Activated CD4-positive, alpha-beta T cell treated with anti-CD3 and anti-CD28 coated beads, Interleukin-2, amount 50 U/mL, for 16 hours (primary cell): ENCODE data around the gene PDSS2.

ENCODE experiments used
- DNase-seq: peaks from one replicate; pipeline ENCODE4 v3.0.0-alpha.2; 2020

Gene PDSS2

GRCh38 chr6:107114926-107115694, 344.3 kb downstream of the PDSS2 start, which contains the start of gene BEND3:
Gene BEND3, minus strand, starts transcription at chr6:107115515. Its CDS starts 16,230 bp downstream, at chr6:107099285.
- DNase-seq = peak; percentile 23

GRCh38 chr6:107114213-107114925, 345.0 kb downstream of the PDSS2 start:
- peak; percentile 79 for DNase-seq

- DNase-seq = no peak
These were observed 349.2 kb downstream of the PDSS2 start for GRCh38 chr6:107110200-107110599.

- no peak for DNase-seq
These were observed 351.0 kb downstream of the PDSS2 start for GRCh38 chr6:107108201-107108890.

DNA sequence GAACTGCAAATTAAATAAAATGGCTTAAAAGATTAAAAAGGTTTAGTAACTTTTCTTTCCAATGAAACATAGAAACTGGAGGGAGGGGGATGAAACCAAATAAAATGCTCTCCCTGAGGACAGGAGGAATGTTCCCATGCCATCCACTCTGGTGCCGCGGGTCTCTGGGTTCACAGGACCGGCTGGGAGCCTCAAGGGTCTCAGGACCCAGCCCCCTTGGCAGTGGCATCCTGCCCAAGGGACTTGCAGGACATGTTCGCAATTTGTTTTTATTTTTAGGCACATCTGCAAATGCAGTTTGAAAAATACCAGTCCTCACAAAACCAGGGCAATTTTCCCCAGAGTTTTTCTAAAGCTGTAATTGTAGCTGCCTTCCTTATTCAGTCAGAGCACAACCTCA, 351.6 kb downstream of the PDSS2 start:
- DNase-seq = no peak

- DNase-seq = no peak
These were observed 353.2 kb downstream of the PDSS2 start for GRCh38 chr6:107106165-107106564.

DNA sequence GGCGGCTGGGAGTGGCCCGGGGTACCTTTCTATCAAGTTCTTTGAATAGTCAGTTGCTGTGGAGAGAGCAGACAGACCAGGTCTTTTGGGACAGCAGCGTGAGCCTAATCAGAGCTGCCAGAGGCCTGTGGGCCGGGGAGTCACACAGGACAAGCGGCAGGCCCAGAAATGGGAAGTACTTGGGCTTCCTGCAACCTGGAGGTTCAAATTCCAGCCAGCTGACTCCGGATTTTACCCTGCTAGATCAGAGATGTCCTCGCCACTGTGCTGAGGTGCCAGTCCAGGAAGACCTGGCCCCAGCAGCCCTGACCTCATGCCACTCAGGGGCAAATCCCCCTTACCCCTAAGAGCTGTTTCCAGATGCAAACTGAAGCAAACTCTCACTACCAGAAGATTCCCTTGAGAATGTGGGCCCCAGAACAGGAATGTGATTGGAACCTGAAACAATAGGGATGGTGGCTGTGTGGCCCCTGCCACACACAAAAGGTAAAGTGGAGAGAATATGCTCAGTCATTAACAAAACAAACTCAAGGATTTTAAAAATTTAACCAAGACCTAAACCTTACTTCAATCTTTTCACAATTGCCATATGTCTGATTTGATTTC, 353.8 kb downstream of the PDSS2 start:
- DNase-seq = no peak

DNA sequence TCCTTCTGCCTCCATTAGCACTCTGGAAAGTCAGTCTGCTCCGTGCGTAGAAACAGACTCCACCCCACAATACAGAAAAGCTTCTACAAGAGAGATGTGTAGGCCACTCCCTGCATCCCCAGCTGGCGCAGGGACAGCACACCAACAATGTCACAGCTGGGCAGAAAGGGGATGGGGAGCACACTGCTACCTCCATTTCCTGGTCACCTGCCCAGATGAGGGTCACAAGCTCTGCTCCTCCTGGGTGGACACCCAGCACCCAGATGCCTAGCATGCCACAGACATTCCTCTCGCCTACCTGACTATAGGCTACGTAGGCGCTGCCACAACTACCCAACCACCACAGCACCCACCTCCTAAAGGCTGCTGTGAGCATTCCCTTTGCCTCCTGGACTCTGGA, 356.3 kb downstream of the PDSS2 start:
- DNase-seq = no peak
